Karpas-422 (cell line): Measurements from ENCODE around the gene SMG6. TPM values are rescaled to one million over a fixed set of nuclear protein-coding genes. Genes with fewer than 3 reads are reported as not detected.

ENCODE experiments used
- DNase-seq: peaks from one replicate; pipeline ENCODE4 v3.0.0-alpha.2; 2015
- H2AFZ ChIP-seq: fragments of 200-600 bp; sonication (generic); 2 replicates; pipeline ENCODE4 v1.6.1; 2014; ENCODE audit warnings: antibody characterized with exemption, low read length, mixed read lengths
- H3K27ac ChIP-seq: fragments of 200-600 bp; sonication (generic); 2 replicates; pipeline ENCODE4 v1.5.1; 2014; ENCODE audit warnings: mild to moderate bottlenecking, low read length, moderate library complexity
- H3K27me3 ChIP-seq: fragments of 200-600 bp; sonication (generic); 2 replicates; pipeline ENCODE4 v1.6.1; 2014; ENCODE audit warnings: low read length, mixed read lengths
- H3K36me3 ChIP-seq: fragments of 200-600 bp; sonication (generic); 2 replicates; pipeline ENCODE4 v1.6.1; 2014; ENCODE audit warnings: low read length, mixed read lengths; ENCODE audit not compliant: insufficient read depth
- H3K4me1 ChIP-seq: fragments of 200-600 bp; sonication (generic); 2 replicates; pipeline ENCODE4 v1.6.1; 2014; ENCODE audit warnings: mild to moderate bottlenecking, low read length, mixed read lengths
- H3K4me2 ChIP-seq: fragments of 200-600 bp; sonication (generic); 2 replicates; pipeline ENCODE4 v1.6.1; 2014; ENCODE audit warnings: low read length, low read depth, mild to moderate bottlenecking; ENCODE audit not compliant: poor library complexity, severe bottlenecking
- H3K4me3 ChIP-seq: fragments of 200-600 bp; sonication (generic); 2 replicates; pipeline ENCODE4 v1.5.1; 2014; ENCODE audit warnings: mild to moderate bottlenecking, antibody characterized with exemption, low read length, mixed read lengths
- H3K79me2 ChIP-seq: fragments of 200-600 bp; sonication (generic); 2 replicates; pipeline ENCODE4 v1.6.1; 2014; ENCODE audit warnings: mild to moderate bottlenecking, low read length, mixed read lengths
- H3K9ac ChIP-seq: fragments of 200-600 bp; sonication (generic); 2 replicates; pipeline ENCODE4 v1.6.0; 2014; ENCODE audit warnings: low read length
- H3K9me2 ChIP-seq: fragments of 200-600 bp; sonication (generic), shearing (Covaris generic); replicated peaks from 2 replicates; pipeline ENCODE4 v1.6.0; 2014; ENCODE audit warnings: mild to moderate bottlenecking, low read length, moderate library complexity; ENCODE audit not compliant: insufficient read depth
- H3K9me3 ChIP-seq: fragments of 300-700, 200-600 bp; sonication (generic); 2 replicates; pipeline ENCODE4 v1.6.1; 2014; ENCODE audit warnings: low read length, mixed read lengths
- H4K20me1 ChIP-seq: fragments of 200-600 bp; sonication (generic); 2 replicates; pipeline ENCODE4 v1.6.1; 2014; ENCODE audit warnings: mild to moderate bottlenecking, antibody characterized with exemption, low read length, low read depth; ENCODE audit not compliant: insufficient read depth
- total RNA-seq: library from RNA; depleted of rRNA; stranded (reverse); fragments of >200 nt; shearing (Covaris generic); gene quantifications from 2 replicates; pipeline ENCODE4 v1.2.3, GENCODE V29; 2014; ENCODE audit warnings: low replicate concordance

The SMG6 gene
- total RNA-seq, 1 experiment from 2014 or later: 10.2 TPM

DNA sequence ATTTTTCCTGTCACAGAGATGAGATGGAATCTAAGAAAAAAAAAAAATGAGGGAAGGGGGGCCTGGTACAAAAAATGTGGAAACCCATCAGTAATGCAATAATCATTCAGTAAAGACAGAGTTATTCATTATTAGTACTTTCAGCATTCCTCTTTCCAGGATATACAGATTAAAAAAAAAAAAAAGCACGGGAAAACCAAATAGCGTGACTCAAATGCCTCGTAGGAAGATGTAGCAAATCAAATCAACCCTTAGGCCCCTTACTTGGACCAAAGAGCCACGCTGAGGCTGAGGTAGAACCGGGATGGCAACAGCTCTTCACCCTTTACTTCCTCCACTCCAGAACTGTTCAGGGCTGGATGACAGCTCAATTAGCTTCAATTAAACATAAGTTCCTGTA lies 52.5 kb downstream of the SMG6 start:
- H3K4me1 ChIP-seq: no peaks in the 10 kb centered on the region
- no peaks in the 10 kb centered on the region for H3K9me2 ChIP-seq
- H3K9ac ChIP-seq: no peak overlapping the region
- H3K36me3 ChIP-seq: no peaks in the 10 kb centered on the region
- no peak for DNase-seq
- H3K27me3 ChIP-seq: no peaks in the 10 kb centered on the region
- H3K4me3 ChIP-seq: no peak overlapping the region
- no peak overlapping the region for H3K27ac ChIP-seq
- H3K4me2 ChIP-seq: no peak overlapping the region
- H3K9me3 ChIP-seq: no peaks in the 10 kb centered on the region
- H4K20me1 ChIP-seq: no peaks in the 10 kb centered on the region
- H3K79me2 ChIP-seq: peaks cover 5% of the 10 kb centered on the region; the same call in 1 of the 2 replicates
- H2AFZ ChIP-seq: no peak overlapping the region

DNA sequence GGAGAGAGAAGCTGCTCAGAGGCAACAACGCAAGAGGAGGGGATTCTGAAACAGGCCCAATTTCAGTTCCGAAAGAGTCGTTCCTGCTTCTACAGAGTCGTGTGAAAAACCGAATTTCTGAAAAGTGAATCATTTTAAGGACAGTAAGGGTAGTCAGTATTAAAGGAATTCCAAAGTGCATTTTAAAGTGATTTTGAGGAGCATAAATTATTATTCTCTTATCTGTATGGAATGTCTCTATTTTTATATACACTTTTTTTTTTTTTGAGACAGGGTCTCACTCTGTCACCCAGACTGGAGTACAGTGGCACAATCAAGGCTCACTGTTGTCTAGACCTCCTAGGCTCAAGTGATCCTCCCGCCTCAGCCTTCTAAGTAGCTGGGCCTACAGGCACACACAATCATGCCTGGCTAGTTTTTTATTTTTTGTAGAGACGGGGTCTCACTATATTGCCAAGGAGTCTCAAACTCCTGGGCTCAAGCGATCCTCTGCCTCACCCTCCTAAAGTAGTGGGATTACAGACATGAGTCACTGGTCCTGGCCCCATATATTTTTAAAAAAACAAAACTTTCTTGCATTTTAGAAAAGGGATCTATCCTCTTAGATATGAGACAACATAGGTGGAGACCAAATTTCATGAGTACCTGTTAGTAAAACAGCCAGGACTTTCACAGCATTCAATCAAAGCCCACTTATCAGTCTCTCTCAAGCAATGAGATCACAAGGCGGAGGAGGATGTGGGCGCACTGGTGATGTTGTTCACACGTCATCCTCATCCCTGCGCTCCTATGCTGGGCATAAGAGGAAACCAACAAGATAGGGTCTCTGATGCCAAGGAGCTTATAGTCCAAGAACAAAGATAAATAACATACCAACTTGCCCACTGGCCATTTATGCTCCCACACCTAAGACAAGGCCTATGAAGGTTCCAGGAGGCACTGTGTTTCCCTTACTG lies 53.2 kb downstream of the SMG6 start:
- Histone ChIP-seq H3K36me3 (no peaks in the 10 kb centered on the region), H3K4me2 (no peak overlapping the region), H2AFZ (no peak overlapping the region), H3K9me3 (no peaks in the 10 kb centered on the region), H3K4me3 (no peak overlapping the region), H3K4me1 (no peaks in the 10 kb centered on the region), H3K9ac (no peak overlapping the region), H3K27ac (no peak overlapping the region), H4K20me1 (no peaks in the 10 kb centered on the region), H3K27me3 (no peaks in the 10 kb centered on the region), H3K79me2 (peaks cover 5% of the 10 kb centered on the region; the same call in 1 of the 2 replicates), H3K9me2 (no peaks in the 10 kb centered on the region)
- no peak for DNase-seq

DNA sequence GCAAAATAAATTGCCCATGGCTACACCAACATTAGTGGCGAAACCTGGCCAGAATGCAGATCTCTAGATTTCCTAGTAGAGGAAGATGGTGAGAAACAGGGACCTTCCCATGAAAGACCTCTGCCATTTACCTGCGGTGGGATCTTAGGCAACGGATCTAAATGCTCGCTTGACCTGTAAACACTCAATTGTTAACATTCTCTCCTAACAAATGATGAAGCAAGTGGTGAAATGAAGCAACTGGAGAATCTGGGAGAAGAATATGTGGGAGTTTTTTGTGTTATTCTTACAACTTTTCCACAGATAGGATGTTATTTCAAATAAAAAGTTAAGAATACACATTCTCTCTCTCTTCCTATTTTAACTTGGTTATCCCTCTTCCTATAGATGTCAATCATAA lies 56.6 kb downstream of the SMG6 start:
- no peak for DNase-seq
- Histone ChIP-seq H4K20me1 (no peaks in the 10 kb centered on the region), H3K79me2 (no peaks in the 10 kb centered on the region), H3K9me2 (no peaks in the 10 kb centered on the region), H3K9me3 (no peaks in the 10 kb centered on the region), H3K4me2 (no peak overlapping the region), H3K36me3 (no peaks in the 10 kb centered on the region), H3K9ac (no peak overlapping the region), H3K4me3 (no peak overlapping the region), H2AFZ (no peak overlapping the region), H3K27me3 (no peaks in the 10 kb centered on the region), H3K4me1 (peaks cover 6% of the 10 kb centered on the region), H3K27ac (no peak overlapping the region)

DNA sequence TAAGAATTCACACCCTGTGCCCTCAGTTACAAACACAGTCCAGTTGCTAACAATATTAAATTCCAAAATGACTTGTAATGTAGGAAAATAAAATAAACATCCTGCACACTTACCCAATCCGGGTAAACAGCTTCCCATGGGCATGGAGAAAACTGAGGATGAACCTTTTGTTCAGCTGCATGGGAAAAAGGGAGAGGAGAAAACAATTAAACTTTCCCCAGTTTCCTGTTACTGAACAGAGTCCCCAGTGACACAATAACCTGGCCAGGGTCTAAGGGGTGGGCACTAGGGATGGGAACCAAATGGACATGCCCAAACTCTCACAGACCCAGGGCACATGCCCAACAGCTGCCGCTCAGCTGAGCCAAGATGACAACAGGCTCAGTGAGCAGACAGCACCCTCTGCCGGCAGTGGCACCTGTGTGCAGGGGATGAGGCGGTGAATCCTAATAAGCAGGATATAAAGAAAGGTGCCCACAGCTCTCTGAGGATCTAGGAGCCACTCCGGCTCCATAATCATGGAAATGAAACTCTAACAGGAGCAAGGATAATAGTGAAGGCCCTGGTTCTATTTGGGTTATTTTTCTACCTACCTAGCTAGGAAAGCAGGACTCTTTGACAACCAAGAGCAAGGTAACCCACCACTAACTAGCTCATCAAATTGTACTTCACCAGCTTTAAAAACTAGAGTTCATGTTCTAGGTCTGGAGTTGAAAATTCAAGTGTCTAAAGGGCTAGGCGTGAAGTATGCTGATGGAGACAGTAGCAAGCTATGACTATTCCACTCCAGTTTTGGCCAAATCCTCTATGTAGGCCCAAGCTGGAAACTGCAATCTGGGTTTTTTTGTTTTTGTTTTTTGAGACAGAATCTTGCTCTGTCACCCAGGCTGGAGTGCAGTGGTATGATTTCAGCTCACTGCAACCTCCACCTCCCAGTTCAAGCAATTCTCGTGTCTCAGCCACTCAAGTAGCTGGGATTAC lies 58.8 kb downstream of the SMG6 start:
- Histone ChIP-seq H3K27ac (peak overlapping the region; percentile 29; the same call in 1 of the 2 replicates), H3K79me2 (peaks cover 5% of the 10 kb centered on the region; the same call in 1 of the 2 replicates), H3K9me3 (no peaks in the 10 kb centered on the region), H3K4me3 (no peak overlapping the region), H3K4me1 (peaks cover 25% of the 10 kb centered on the region), H3K9ac (no peak overlapping the region), H3K27me3 (no peaks in the 10 kb centered on the region), H3K4me2 (no peak overlapping the region), H3K36me3 (no peaks in the 10 kb centered on the region), H2AFZ (no peak overlapping the region), H4K20me1 (no peaks in the 10 kb centered on the region), H3K9me2 (no peaks in the 10 kb centered on the region)
- DNase-seq: peak; percentile 93

GRCh38 chr17:2243953-2244352 lies 59.6 kb downstream of the SMG6 start:
- Histone ChIP-seq H3K9me3 (no peaks in the 10 kb centered on the region), H3K27ac (no peak overlapping the region), H2AFZ (no peak overlapping the region), H3K79me2 (peaks cover 5% of the 10 kb centered on the region; the same call in 1 of the 2 replicates), H3K4me1 (peaks cover 34% of the 10 kb centered on the region), H3K4me2 (no peak overlapping the region), H3K36me3 (no peaks in the 10 kb centered on the region), H3K9ac (no peak overlapping the region), H3K9me2 (no peaks in the 10 kb centered on the region), H4K20me1 (no peaks in the 10 kb centered on the region), H3K4me3 (no peak overlapping the region), H3K27me3 (no peaks in the 10 kb centered on the region)
- DNase-seq: no peak

GRCh38 chr17:2241823-2242222 lies 61.8 kb downstream of the SMG6 start:
- DNase-seq: peak; percentile 19
- H3K4me2 ChIP-seq: no peak overlapping the region
- peaks cover 13% of the 10 kb centered on the region; the same call in 1 of the 2 replicates for H3K79me2 ChIP-seq
- no peaks in the 10 kb centered on the region for H3K27me3 ChIP-seq
- H2AFZ ChIP-seq: no peak overlapping the region
- peaks cover 55% of the 10 kb centered on the region for H3K4me1 ChIP-seq
- H3K9me3 ChIP-seq: no peaks in the 10 kb centered on the region
- H4K20me1 ChIP-seq: no peaks in the 10 kb centered on the region
- H3K9ac ChIP-seq: no peak overlapping the region
- no peaks in the 10 kb centered on the region for H3K9me2 ChIP-seq
- H3K27ac ChIP-seq: no peak overlapping the region
- H3K36me3 ChIP-seq: no peaks in the 10 kb centered on the region
- no peak overlapping the region for H3K4me3 ChIP-seq

- H3K79me2 ChIP-seq: peaks cover 13% of the 10 kb centered on the region; the same call in 1 of the 2 replicates
- peak overlapping the region; percentile 84 for H3K4me2 ChIP-seq
- no peak for DNase-seq
- no peaks in the 10 kb centered on the region for H4K20me1 ChIP-seq
- H3K4me3 ChIP-seq: peak overlapping the region; percentile 59
- peaks cover 68% of the 10 kb centered on the region for H3K4me1 ChIP-seq
- H3K36me3 ChIP-seq: no peaks in the 10 kb centered on the region
- H3K27me3 ChIP-seq: no peaks in the 10 kb centered on the region
- no peak overlapping the region for H2AFZ ChIP-seq
- H3K9me3 ChIP-seq: no peaks in the 10 kb centered on the region
- H3K9ac ChIP-seq: peak overlapping the region; percentile 53
- no peaks in the 10 kb centered on the region for H3K9me2 ChIP-seq
- H3K27ac ChIP-seq: peak overlapping the region; percentile 99
Observed at GRCh38 chr17:2240541-2240940, 63.0 kb downstream of the SMG6 start.
